ENCODE results near the gene B4GALT1.
A peak's percentile ranks its signal among the peaks of the same experiment; 100 is the strongest.

Gene B4GALT1

GRCh38 chr9:33080534-33080933 lies 86.6 kb downstream of the B4GALT1 start:
- no peak for DNase-seq (ENCODE audit: low read depth)

GRCh38 chr9:33076046-33077004 lies 90.8 kb downstream of the B4GALT1 start, which contains the start of gene SMU1:
Gene SMU1 (minus strand): TSS chr9:33076674. CDS start chr9:33076608, 66 bp downstream.
- DNase-seq (ENCODE audit: low read depth), result peak; percentile 97
- H3K4me3 ChIP-seq (ENCODE audit: control insufficient read depth, low read depth, low read length), result peak within 1 kb of the TSS; percentile 99
- no peak for TF ChIP-seq CTCF (conservative IDR thresholded peaks at IDR 0.05; ENCODE audit: control insufficient read depth, insufficient read depth, low read depth, low read length)

More at GRCh38 chr9:33080534-33080933, 86.6 kb downstream of the B4GALT1 start:
- no peak for TF ChIP-seq CTCF (conservative IDR thresholded peaks at IDR 0.05; ENCODE audit: control insufficient read depth, insufficient read depth, low read depth, low read length)
- H3K4me3 ChIP-seq (ENCODE audit: control insufficient read depth, low read depth, low read length), result no peak overlapping the region

GRCh38 chr9:33068991-33069390 lies 98.1 kb downstream of the B4GALT1 start:
- no peak for TF ChIP-seq CTCF (conservative IDR thresholded peaks at IDR 0.05; ENCODE audit: control insufficient read depth, insufficient read depth, low read depth, low read length)
- DNase-seq (ENCODE audit: low read depth), result no peak
- no peak overlapping the region for H3K4me3 ChIP-seq (ENCODE audit: control insufficient read depth, low read depth, low read length)

GRCh38 chr9:33065157-33066076 lies 101.7 kb downstream of the B4GALT1 start:
- no peak for DNase-seq (ENCODE audit: low read depth)
- H3K4me3 ChIP-seq (ENCODE audit: control insufficient read depth, low read depth, low read length), result no peak overlapping the region
- TF ChIP-seq CTCF (conservative IDR thresholded peaks at IDR 0.05; ENCODE audit: control insufficient read depth, insufficient read depth, low read depth, low read length), result no peak
